ENCODE results near the gene HEXB. TPM values are rescaled to one million over a fixed set of nuclear protein-coding genes. Genes with fewer than 3 reads are reported as not detected.
A peak's percentile ranks its signal among the peaks of the same experiment; 100 is the strongest.

HEXB gene
- total RNA-seq, 6 experiments from 2014 or later, result 128 to 170 (median 151) TPM

DNA sequence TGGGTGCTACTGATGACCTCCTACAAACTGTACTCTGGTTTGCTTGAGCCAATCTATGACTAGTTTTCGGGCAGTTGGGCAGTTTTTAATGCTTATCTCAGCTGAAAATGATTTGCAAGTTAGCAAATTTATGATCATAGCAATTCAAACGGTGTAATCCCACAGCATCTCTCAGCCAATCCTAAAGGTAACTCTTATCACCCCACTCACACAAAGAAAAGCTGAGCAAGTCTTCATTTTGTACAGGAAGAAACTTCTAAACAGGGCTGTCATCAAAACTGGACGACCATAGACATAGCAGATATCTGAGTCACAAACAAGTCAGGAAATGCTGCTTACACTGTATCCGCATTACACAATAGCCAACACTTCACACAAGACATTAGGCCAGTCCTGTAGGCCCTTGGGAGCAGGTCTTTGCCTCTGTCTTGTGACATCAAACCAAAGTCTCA, 41.9 kb upstream of the HEXB start:
- H3K27ac Mint-ChIP-seq, result peak overlapping the region; percentile 93
- TF ChIP-seq, protein P1, sequence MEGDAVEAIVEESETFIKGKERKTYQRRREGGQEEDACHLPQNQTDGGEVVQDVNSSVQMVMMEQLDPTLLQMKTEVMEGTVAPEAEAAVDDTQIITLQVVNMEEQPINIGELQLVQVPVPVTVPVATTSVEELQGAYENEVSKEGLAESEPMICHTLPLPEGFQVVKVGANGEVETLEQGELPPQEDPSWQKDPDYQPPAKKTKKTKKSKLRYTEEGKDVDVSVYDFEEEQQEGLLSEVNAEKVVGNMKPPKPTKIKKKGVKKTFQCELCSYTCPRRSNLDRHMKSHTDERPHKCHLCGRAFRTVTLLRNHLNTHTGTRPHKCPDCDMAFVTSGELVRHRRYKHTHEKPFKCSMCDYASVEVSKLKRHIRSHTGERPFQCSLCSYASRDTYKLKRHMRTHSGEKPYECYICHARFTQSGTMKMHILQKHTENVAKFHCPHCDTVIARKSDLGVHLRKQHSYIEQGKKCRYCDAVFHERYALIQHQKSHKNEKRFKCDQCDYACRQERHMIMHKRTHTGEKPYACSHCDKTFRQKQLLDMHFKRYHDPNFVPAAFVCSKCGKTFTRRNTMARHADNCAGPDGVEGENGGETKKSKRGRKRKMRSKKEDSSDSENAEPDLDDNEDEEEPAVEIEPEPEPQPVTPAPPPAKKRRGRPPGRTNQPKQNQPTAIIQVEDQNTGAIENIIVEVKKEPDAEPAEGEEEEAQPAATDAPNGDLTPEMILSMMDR (IDR thresholded peaks at IDR 0.05), result no peak

DNA sequence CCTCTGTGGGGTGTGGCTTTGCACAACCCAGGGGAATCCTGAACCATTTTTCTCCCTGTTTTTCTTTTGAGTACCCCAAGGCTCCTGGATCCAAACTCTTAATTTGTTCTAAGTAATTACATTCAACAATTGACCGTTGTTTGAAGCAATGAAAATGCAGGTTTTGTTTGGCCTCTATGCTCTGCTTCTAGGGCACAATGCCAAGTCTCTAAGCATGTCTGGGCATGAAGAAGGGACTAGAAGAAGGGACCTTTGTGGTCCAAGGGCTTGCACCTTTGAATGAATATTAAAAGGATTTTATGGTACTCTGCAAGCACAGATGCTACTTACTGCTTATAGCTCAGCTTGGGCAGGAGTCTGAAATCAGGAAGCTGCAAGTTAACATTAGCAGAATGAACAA, 37.9 kb upstream of the HEXB start:
- H3K27ac Mint-ChIP-seq, result no peak overlapping the region
- H3K4me3 Mint-ChIP-seq, result no peak overlapping the region
- TF ChIP-seq, protein P1 (IDR thresholded peaks at IDR 0.05), result no peak
- no peaks in the 10 kb centered on the region for H3K36me3 Mint-ChIP-seq (ENCODE audit: low read depth)
- DNase-seq, result no peak
- peaks cover 56% of the 10 kb centered on the region for H3K4me1 Mint-ChIP-seq (ENCODE audit: low read depth)
- H3K9me3 Mint-ChIP-seq, result no peaks in the 10 kb centered on the region
- no peaks in the 10 kb centered on the region for H3K27me3 Mint-ChIP-seq (ENCODE audit: insufficient read depth)

More for the DNA sequence above, 41.9 kb upstream of the HEXB start:
- no peaks in the 10 kb centered on the region for H3K9me3 Mint-ChIP-seq
- no peaks in the 10 kb centered on the region for H3K36me3 Mint-ChIP-seq (ENCODE audit: low read depth)
- peaks cover 2% of the 10 kb centered on the region; the same call in 1 of the 2 replicates for H3K27me3 Mint-ChIP-seq (ENCODE audit: insufficient read depth)
- peak overlapping the region; percentile 70 for H3K4me3 Mint-ChIP-seq
- peak; percentile 95 for DNase-seq
- peaks cover 55% of the 10 kb centered on the region for H3K4me1 Mint-ChIP-seq (ENCODE audit: low read depth)

DNA sequence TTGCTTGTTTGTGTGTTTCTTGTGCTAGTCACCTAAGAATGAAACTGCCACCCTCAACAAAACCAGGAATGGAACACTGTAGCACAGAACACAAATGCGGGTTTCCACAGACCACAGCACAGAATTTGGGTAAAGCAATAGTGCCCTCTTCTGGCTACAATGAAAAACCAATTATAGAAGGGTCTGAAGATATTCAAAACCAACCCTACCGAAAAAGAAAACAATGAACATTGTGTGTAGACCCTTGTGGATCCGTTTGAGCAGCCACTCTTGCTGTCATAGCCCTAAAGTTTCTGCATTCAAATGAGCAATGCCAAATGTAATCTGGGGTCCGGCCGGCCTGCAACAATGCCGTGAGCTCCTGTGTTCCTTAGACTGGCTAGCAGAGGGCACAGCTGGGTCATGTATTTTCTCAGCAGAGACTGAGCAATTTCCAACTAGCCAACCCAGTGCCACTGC, 36.2 kb upstream of the HEXB start:
- no peak overlapping the region for H3K27ac Mint-ChIP-seq
- H3K27me3 Mint-ChIP-seq (ENCODE audit: insufficient read depth), result no peaks in the 10 kb centered on the region
- no peaks in the 10 kb centered on the region for H3K9me3 Mint-ChIP-seq
- peak; percentile 58 for DNase-seq
- H3K4me1 Mint-ChIP-seq (ENCODE audit: low read depth), result peaks cover 38% of the 10 kb centered on the region
- H3K4me3 Mint-ChIP-seq, result peak overlapping the region; percentile 3; the same call in 1 of the 2 replicates
- TF ChIP-seq, protein P1 (IDR thresholded peaks at IDR 0.05), result peak; percentile 91
- H3K36me3 Mint-ChIP-seq (ENCODE audit: low read depth), result no peaks in the 10 kb centered on the region

- no peaks in the 10 kb centered on the region for H3K27me3 Mint-ChIP-seq (ENCODE audit: insufficient read depth)
- H3K27ac Mint-ChIP-seq, result no peak overlapping the region
- TF ChIP-seq, protein P1 (IDR thresholded peaks at IDR 0.05), result no peak
- H3K9me3 Mint-ChIP-seq, result no peaks in the 10 kb centered on the region
- no peaks in the 10 kb centered on the region for H3K36me3 Mint-ChIP-seq (ENCODE audit: low read depth)
- peaks cover 33% of the 10 kb centered on the region for H3K4me1 Mint-ChIP-seq (ENCODE audit: low read depth)
- no peak for DNase-seq
- no peak overlapping the region for H3K4me3 Mint-ChIP-seq
Measured at GRCh38 chr5:74649421-74649973, 35.5 kb upstream of the HEXB start.

DNA sequence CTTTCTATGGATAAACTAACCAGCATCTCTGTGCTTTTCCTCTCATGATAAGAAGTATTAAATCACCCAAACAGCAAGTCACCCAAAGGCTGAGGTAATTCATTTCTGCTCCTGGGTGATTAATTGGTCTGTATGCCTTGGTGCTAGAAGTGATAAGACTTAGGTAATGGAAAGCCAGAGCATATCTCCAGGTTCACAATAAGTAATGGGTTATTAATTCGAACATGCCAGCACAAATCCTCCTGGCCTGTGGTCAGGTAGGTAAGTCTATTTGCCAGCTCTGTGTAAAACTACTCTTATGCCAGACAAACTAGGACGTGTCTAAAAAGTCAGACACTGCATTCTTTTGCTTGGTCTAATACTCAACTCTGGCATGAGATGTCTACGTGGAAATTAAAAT, 33.3 kb upstream of the HEXB start:
- H3K27me3 Mint-ChIP-seq (ENCODE audit: insufficient read depth), result no peaks in the 10 kb centered on the region
- H3K9me3 Mint-ChIP-seq, result no peaks in the 10 kb centered on the region
- no peaks in the 10 kb centered on the region for H3K36me3 Mint-ChIP-seq (ENCODE audit: low read depth)
- TF ChIP-seq, protein P1 (IDR thresholded peaks at IDR 0.05), result no peak
- H3K4me1 Mint-ChIP-seq (ENCODE audit: low read depth), result peaks cover 31% of the 10 kb centered on the region
- no peak for DNase-seq
- H3K4me3 Mint-ChIP-seq, result no peak overlapping the region
- H3K27ac Mint-ChIP-seq, result no peak overlapping the region
